ENCODE data around the gene CCNY. TPM values are rescaled to one million over a fixed set of nuclear protein-coding genes. Genes with fewer than 3 reads are reported as not detected.
A peak's percentile ranks its signal among the peaks of the same experiment; 100 is the strongest.

The CCNY gene
- polyA plus RNA-seq, 2 of the 4 experiments (the other 2 are of a cell fraction), result 28.1 to 55.5 TPM

DNA sequence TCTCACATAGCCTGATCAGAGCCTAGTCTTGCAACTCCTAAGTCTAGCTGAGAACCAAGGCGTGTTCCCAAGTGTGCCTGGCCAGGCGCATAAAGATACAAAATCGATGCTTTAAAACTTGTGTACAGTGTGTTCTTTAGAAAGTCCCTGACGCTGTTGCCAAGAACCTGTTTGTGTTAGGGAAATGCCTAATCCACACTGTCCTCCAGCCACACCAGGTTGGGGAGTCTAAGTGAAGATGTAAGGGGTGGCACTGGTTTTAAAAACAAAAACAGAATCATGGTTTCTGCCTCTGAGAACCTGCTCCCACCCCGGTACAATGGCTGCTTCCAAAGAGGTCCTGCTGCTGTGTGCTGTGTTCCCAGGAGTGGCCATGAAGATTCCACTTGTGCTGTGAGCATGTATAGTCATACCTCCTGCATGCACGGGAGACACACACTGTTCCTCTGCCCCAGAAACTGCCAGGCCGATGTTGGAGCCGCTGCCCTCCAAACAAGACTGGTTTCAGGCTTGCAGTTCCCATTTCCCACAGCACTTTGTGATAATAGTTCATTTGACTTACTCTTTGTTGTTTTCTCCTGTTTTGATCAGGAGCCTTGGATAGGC, 88.5 kb downstream of the CCNY start:
- H3K9me3 ChIP-seq, result no peaks in the 10 kb centered on the region
- no peak overlapping the region for H3K4me3 ChIP-seq
- ChIA-PET CTCF (no interaction called here), POLR2A (no interaction called here)
- peaks cover 67% of the 10 kb centered on the region for H3K4me1 ChIP-seq
- ATAC-seq, result no peak
- WGBS (ENCODE audit: missing lambda C conversion rate), result 72% methylated on average over 8 of the region's 8 CpGs
- H3K4me2 ChIP-seq, result peak overlapping the region; percentile 28
- no peak for DNase-seq (ENCODE audit: low read depth in 1 of 2, low spot score in 1 of 2)
- FAIRE-seq, result no peak
- peak overlapping the region; percentile 46 to 51; a peak in 5 of 6 replicates for H3K27ac ChIP-seq
- no peak for TF ChIP-seq MYC (IDR thresholded peaks at IDR 0.05; ENCODE audit: borderline replicate concordance, low read length)
- TF ChIP-seq GATA3 (IDR thresholded peaks at IDR 0.05; ENCODE audit: borderline replicate concordance), result no peak
- no peak for TF ChIP-seq RNF2 (IDR thresholded peaks at IDR 0.05; ENCODE audit: borderline replicate concordance, low read depth)
- TF ChIP-seq, protein P1, sequence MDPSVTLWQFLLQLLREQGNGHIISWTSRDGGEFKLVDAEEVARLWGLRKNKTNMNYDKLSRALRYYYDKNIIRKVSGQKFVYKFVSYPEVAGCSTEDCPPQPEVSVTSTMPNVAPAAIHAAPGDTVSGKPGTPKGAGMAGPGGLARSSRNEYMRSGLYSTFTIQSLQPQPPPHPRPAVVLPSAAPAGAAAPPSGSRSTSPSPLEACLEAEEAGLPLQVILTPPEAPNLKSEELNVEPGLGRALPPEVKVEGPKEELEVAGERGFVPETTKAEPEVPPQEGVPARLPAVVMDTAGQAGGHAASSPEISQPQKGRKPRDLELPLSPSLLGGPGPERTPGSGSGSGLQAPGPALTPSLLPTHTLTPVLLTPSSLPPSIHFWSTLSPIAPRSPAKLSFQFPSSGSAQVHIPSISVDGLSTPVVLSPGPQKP (IDR thresholded peaks at IDR 0.05; ENCODE audit: low read depth, low read length), result no peak
- TF ChIP-seq HDAC2 (IDR thresholded peaks at IDR 0.05), result no peak

DNA sequence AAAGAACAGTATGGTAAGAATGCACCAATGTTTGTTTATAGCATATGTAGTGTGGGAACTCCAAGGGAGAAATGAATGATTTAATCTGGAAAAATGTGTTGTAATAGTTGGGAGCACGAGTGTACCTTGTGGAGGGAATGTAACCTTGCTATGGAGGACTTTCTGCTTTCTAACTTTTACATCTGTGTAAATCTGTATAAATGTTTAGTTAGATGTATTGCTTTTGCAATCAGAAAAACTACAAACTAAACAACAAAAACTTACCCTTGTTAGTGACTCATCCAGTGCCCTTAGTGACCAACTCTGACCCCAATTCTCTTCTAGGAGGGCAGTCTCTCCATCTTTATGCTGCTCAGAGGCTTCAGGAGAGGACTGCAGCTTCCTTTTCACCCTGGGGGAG, 89.3 kb downstream of the CCNY start:
- FAIRE-seq (no peak), DNase-seq (ENCODE audit: low read depth in 1 of 2, low spot score in 1 of 2) (no peak), ATAC-seq (no peak)
- Histone ChIP-seq H3K4me2 (peak overlapping the region; percentile 28), H3K27ac (peak overlapping the region; percentile 46 to 70; a peak in 5 of 6 replicates), H3K4me1 (peaks cover 59% of the 10 kb centered on the region), H3K9me3 (no peaks in the 10 kb centered on the region), H3K4me3 (no peak overlapping the region)
- 13% methylated on average over 1 of the region's 1 CpG for WGBS (ENCODE audit: missing lambda C conversion rate)
- ChIA-PET POLR2A (no interaction called here), CTCF (no interaction called here)
- no peak for TF ChIP-seq FOSL2 (IDR thresholded peaks at IDR 0.05)
- peak; percentile 44; the same call in 1 of the 2 replicates for TF ChIP-seq FOSL2 (CRISPR knock-in tag; IDR thresholded peaks at IDR 0.05)
- no peak for TF ChIP-seq RNF2 (IDR thresholded peaks at IDR 0.05; ENCODE audit: borderline replicate concordance, low read depth)
- TF ChIP-seq CEBPB (IDR thresholded peaks at IDR 0.05), result peak in 1 of 2 experiments; percentile 11; a peak in 2 of 4 replicates

DNA sequence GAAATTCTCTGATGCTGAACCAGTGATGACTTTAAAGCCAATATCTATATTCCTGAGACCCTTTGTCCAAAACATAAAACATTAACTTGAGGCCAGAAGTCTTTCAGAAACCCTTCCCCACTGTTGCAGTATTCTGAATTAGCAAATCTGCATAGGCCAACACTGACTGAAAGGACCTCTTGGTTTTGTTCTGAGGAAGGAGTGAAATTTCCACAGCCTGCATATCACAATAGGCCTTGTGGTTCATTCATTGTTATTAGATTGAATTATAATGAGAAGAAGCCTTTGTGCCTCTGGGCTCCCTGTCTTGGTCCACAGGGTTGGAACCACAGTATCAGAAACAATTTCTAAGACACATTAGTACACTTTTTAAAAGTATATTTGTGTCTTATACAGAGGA, 90.3 kb downstream of the CCNY start:
- DNase-seq (ENCODE audit: low read depth in 1 of 2, low spot score in 1 of 2), result no peak
- ATAC-seq, result no peak
- Histone ChIP-seq H3K4me1 (peaks cover 50% of the 10 kb centered on the region), H3K9me3 (no peaks in the 10 kb centered on the region), H3K27ac (peak overlapping the region in 1 of 2 experiments; percentile 46; a peak in 1 of 6 replicates), H3K4me2 (no peak overlapping the region), H3K4me3 (no peak overlapping the region)
- no peak for FAIRE-seq
- POLR2A ChIA-PET, result no interaction called here
- CTCF ChIA-PET, result no interaction called here
- TF ChIP-seq HDAC2 (IDR thresholded peaks at IDR 0.05) (no peak), NR3C1 (IDR thresholded peaks at IDR 0.05) (no peak), HOXB5 (CRISPR knock-in tag; IDR thresholded peaks at IDR 0.05) (no peak), EHF (CRISPR knock-in tag; IDR thresholded peaks at IDR 0.05) (no peak), ESRRA (IDR thresholded peaks at IDR 0.05; ENCODE audit: borderline replicate concordance, low read length) (no peak), EP300 (IDR thresholded peaks at IDR 0.05) (no peak), ZNF302 (CRISPR knock-in tag; IDR thresholded peaks at IDR 0.05) (no peak), RARB (CRISPR knock-in tag; IDR thresholded peaks at IDR 0.05) (no peak), CBX2 (IDR thresholded peaks at IDR 0.05; ENCODE audit: borderline replicate concordance, low read depth) (no peak), MYC (IDR thresholded peaks at IDR 0.05; ENCODE audit: borderline replicate concordance, low read length) (no peak), FOSB (CRISPR knock-in tag; IDR thresholded peaks at IDR 0.05) (no peak), GATA3 (IDR thresholded peaks at IDR 0.05; ENCODE audit: borderline replicate concordance) (no peak), ZSCAN20 (CRISPR knock-in tag; IDR thresholded peaks at IDR 0.05) (no peak)
- TF ChIP-seq, protein P2, sequence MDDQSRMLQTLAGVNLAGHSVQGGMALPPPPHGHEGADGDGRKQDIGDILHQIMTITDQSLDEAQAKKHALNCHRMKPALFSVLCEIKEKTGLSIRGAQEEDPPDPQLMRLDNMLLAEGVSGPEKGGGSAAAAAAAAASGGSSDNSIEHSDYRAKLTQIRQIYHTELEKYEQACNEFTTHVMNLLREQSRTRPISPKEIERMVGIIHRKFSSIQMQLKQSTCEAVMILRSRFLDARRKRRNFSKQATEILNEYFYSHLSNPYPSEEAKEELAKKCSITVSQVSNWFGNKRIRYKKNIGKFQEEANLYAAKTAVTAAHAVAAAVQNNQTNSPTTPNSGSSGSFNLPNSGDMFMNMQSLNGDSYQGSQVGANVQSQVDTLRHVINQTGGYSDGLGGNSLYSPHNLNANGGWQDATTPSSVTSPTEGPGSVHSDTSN (IDR thresholded peaks at IDR 0.05), result no peak

DNA sequence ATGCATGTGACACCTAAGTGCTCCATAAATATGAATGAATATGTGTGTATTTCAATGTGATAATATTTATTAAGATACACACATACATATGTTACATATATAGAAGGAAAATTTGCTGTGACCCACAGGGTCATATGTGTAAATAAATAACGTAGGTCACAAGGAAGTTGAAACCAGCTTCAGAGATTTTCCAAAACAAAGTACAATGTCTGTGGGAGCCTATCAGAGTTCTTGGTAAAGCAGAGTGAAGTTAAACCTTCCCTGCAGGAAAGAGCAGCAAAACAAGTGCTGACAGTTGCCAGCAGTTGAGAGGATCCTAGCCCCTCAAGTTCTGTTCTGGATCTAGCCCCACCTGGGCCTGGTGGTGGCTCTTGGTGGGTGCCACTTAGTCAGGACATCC, 91.2 kb downstream of the CCNY start:
- POLR2A ChIA-PET, result no interaction called here

More for the DNA sequence above, 91.2 kb downstream of the CCNY start:
- no peak overlapping the region for H3K27ac ChIP-seq
- DNase-seq (ENCODE audit: low read depth in 1 of 2, low spot score in 1 of 2) (no peak), FAIRE-seq (no peak), ATAC-seq (no peak)
- no peak overlapping the region for H3K4me3 ChIP-seq
- peaks cover 41% of the 10 kb centered on the region for H3K4me1 ChIP-seq
- CTCF ChIA-PET, result no interaction called here
- H3K9me3 ChIP-seq, result no peaks in the 10 kb centered on the region
- WGBS (ENCODE audit: missing lambda C conversion rate), result 69% methylated on average over 1 of the region's 1 CpG
- no peak overlapping the region for H3K4me2 ChIP-seq
- no peak for TF ChIP-seq NFE2L2 (conservative IDR thresholded peaks at IDR 0.05; ENCODE audit: low read length)
